ENCODE data around the gene APLP1. TPM values are rescaled to one million over a fixed set of nuclear protein-coding genes. Genes with fewer than 3 reads are reported as not detected.

APLP1 gene
- total RNA-seq, 6 experiments from 2014 or later, result 0.27 to 1.5 (median 0.37) TPM; not detected in 3

DNA sequence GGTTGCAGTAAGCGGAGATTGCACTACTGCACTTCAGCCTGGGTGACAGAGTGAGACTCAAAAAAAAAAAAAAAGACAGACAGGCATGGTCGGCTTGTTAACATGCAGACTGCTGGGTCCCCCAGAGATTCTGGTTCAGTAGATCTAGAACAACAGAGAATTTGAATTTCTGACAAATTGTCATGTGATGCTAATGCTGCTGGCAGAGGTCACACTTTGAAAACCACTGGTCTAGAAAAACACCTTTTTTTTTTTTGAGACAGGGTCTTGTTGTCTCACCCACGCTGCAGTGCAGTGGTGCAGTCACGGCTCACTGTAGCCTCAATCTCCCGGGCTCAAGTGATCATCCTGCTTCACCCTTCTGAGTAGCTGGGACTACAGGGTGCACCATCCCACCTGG lies 60.1 kb downstream of the APLP1 start:
- DNase-seq (no peak), ATAC-seq (no peak)
- no peaks in the 10 kb centered on the region for H3K27me3 ChIP-seq
- peaks cover 0 to 5% (median 2%) of the 10 kb centered on the region in 4 donors for H3K4me1 ChIP-seq
- no peaks in the 10 kb centered on the region for H3K36me3 ChIP-seq
- intact Hi-C loops (cut with DNase I), result loop anchor here in 1 of 2 donors (5.0 kb wide), 1 partner anchor 41 kb away; no protein-coding TSS in a partner anchor
- H3K27ac ChIP-seq, result no peak overlapping the region
- no peaks in the 10 kb centered on the region for H3K9me3 ChIP-seq
- H3K4me3 ChIP-seq, result no peak overlapping the region
- 45% methylated on average over 5 of the region's 5 CpGs for WGBS (ENCODE audit: insufficient coverage, low coverage, low lambda C conversion rate, missing lambda C conversion rate)
- no peak for TF ChIP-seq POLR2A (IDR thresholded peaks at IDR 0.05)
- TF ChIP-seq, protein P1, sequence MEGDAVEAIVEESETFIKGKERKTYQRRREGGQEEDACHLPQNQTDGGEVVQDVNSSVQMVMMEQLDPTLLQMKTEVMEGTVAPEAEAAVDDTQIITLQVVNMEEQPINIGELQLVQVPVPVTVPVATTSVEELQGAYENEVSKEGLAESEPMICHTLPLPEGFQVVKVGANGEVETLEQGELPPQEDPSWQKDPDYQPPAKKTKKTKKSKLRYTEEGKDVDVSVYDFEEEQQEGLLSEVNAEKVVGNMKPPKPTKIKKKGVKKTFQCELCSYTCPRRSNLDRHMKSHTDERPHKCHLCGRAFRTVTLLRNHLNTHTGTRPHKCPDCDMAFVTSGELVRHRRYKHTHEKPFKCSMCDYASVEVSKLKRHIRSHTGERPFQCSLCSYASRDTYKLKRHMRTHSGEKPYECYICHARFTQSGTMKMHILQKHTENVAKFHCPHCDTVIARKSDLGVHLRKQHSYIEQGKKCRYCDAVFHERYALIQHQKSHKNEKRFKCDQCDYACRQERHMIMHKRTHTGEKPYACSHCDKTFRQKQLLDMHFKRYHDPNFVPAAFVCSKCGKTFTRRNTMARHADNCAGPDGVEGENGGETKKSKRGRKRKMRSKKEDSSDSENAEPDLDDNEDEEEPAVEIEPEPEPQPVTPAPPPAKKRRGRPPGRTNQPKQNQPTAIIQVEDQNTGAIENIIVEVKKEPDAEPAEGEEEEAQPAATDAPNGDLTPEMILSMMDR (IDR thresholded peaks at IDR 0.05), result no peak

Small RNAs within 50 kb of the gene (small RNA-seq; reads per million reads assigned to genes)
- 0 reads per million in 2 experiments for gene RN7SL402P

Other genes starting within 250 kb of the APLP1 start
- gene RBM42, start 239.5 kb upstream of the APLP1 start, total RNA-seq, result 10 to 100 TPM; 27.8 to 46.5 (median 31.0) TPM
- 1 to 10 TPM in 1 of 6 experiments, under 1 TPM in 3, not detected in 2; 0.38 to 1.2 (median 0.57) TPM for gene ETV2, start 226.8 kb upstream of the APLP1 start, total RNA-seq
- gene COX6B1, start 220.3 kb upstream of the APLP1 start, total RNA-seq, result 100 to 1,000 TPM; 189 to 697 (median 228) TPM
- under 1 TPM in 1 of 6 experiments, not detected in 5; 0.27 TPM for gene UPK1A, start 202.1 kb upstream of the APLP1 start, total RNA-seq
- under 1 TPM in 1 of 6 experiments, not detected in 5; 0.15 TPM for gene ZBTB32, start 164.0 kb upstream of the APLP1 start, total RNA-seq
- 10 to 100 TPM; 10.5 to 23.1 (median 15.0) TPM for gene KMT2B, start 150.6 kb upstream of the APLP1 start, total RNA-seq
- 10 to 100 TPM; 16.3 to 58.9 (median 29.3) TPM for gene IGFLR1, start 126.1 kb upstream of the APLP1 start, total RNA-seq
- gene U2AF1L4, start 123.2 kb upstream of the APLP1 start, total RNA-seq, result 10 to 100 TPM; 11.3 to 19.9 (median 17.5) TPM
- 10 to 100 TPM; 24.2 to 42.9 (median 35.8) TPM for gene PSENEN, start 122.9 kb upstream of the APLP1 start, total RNA-seq
- 1 to 10 TPM; 3.2 to 8.2 (median 4.9) TPM for gene LIN37, start 120.0 kb upstream of the APLP1 start, total RNA-seq
- gene HSPB6, start 111.5 kb upstream of the APLP1 start, total RNA-seq, result 1 to 10 TPM; 2.6 to 6.0 (median 4.5) TPM
- gene PROSER3, start 110.4 kb upstream of the APLP1 start, total RNA-seq, result 1 to 10 TPM; 3.9 to 5.5 (median 4.7) TPM
- gene ARHGAP33, start 93.0 kb upstream of the APLP1 start, total RNA-seq, result 1 to 10 TPM in 5 of 6 experiments, under 1 TPM in 1; 0.37 to 5.2 (median 3.1) TPM
- gene PRODH2, start 55.7 kb upstream of the APLP1 start, total RNA-seq, result 100 to 1,000 TPM in 4 of 6 experiments, 10 to 100 TPM in 2; 60.3 to 281 (median 134) TPM
- gene NPHS1, start 16.1 kb upstream of the APLP1 start, total RNA-seq, result not detected
- gene KIRREL2, start 11.7 kb upstream of the APLP1 start, total RNA-seq, result not detected
- gene NFKBID, start 32.0 kb downstream of the APLP1 start, total RNA-seq, result 1 to 10 TPM; 1.0 to 2.6 (median 1.7) TPM
- gene HCST, start 34.0 kb downstream of the APLP1 start, total RNA-seq, result 1 to 10 TPM in 5 of 6 experiments, not detected in 1; 1.7 to 4.2 (median 2.4) TPM
- 10 to 100 TPM; 15.6 to 77.8 (median 29.7) TPM for gene TYROBP, start 39.7 kb downstream of the APLP1 start, total RNA-seq
- gene LRFN3, start 67.8 kb downstream of the APLP1 start, total RNA-seq, result 1 to 10 TPM; 5.6 to 8.6 (median 7.0) TPM
- 10 to 100 TPM in 4 of 6 experiments, 1 to 10 TPM in 2; 8.4 to 41.9 (median 12.0) TPM for gene SDHAF1, start 126.6 kb downstream of the APLP1 start, total RNA-seq
- gene SYNE4, start 140.2 kb downstream of the APLP1 start, total RNA-seq, result 1 to 10 TPM; 3.9 to 7.5 (median 7.0) TPM
- 10 to 100 TPM in 5 of 6 experiments, 1 to 10 TPM in 1; 9.7 to 31.2 (median 11.5) TPM for gene ALKBH6, start 145.6 kb downstream of the APLP1 start, total RNA-seq
- 1 to 10 TPM in 2 of 6 experiments, under 1 TPM in 4; 0.55 to 1.6 (median 0.94) TPM for gene CLIP3, start 164.3 kb downstream of the APLP1 start, total RNA-seq
- 1 to 10 TPM; 2.5 to 9.0 (median 4.2) TPM for gene THAP8, start 185.7 kb downstream of the APLP1 start, total RNA-seq
- 1 to 10 TPM in 2 of 6 experiments, under 1 TPM in 4; 0.20 to 1.6 (median 0.58) TPM for gene WDR62, start 186.3 kb downstream of the APLP1 start, total RNA-seq
- gene OVOL3, start 242.6 kb downstream of the APLP1 start, total RNA-seq, result not detected
- 10 to 100 TPM; 27.3 to 34.4 (median 29.9) TPM for gene POLR2I, start 246.3 kb downstream of the APLP1 start, total RNA-seq
- 10 to 100 TPM; 27.8 to 64.7 (median 36.4) TPM for gene TBCB, start 246.9 kb downstream of the APLP1 start, total RNA-seq

Data from right lobe of liver (tissue), 6 donors.